ENCODE measurements around the gene PAK1. TPM values are rescaled to one million over a fixed set of nuclear protein-coding genes. Genes with fewer than 3 reads are reported as not detected.

PAK1 gene
- total and polyA plus RNA-seq, 9 of the 15 experiments (the other 6 are each of a cell fraction or from before 2014, with no cell fraction given), result 0.52 to 11.7 (median 1.9) TPM

DNA sequence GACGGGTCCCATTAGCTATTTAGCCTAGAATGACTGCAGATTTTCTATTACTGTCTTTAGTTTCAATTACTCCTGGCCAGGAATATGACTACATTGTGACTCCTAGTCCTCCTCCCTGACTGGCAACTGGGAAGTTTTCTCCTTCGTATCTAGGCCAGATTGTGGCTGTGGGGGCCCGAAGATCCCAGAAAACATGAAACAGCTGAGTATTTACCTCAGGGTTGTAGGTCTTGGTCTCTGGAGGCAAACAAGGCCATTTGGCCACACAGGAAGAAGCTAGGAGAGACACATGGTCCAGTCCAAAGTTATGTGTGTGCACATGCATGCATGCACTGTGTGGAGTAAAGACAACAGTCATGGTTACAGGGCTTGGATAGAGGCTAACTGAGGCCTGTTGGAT lies 162.2 kb downstream of the PAK1 start (continued):
- TF ChIP-seq ZNF239 (CRISPR knock-in tag; IDR thresholded peaks at IDR 0.05) (no peak), SETDB1 (IDR thresholded peaks at IDR 0.05; ENCODE audit: low read length) (no peak), SAP30 (IDR thresholded peaks at IDR 0.05; ENCODE audit: borderline replicate concordance, insufficient read depth, low read depth, low read length, poor library complexity, severe bottlenecking) (no peak)

DNA sequence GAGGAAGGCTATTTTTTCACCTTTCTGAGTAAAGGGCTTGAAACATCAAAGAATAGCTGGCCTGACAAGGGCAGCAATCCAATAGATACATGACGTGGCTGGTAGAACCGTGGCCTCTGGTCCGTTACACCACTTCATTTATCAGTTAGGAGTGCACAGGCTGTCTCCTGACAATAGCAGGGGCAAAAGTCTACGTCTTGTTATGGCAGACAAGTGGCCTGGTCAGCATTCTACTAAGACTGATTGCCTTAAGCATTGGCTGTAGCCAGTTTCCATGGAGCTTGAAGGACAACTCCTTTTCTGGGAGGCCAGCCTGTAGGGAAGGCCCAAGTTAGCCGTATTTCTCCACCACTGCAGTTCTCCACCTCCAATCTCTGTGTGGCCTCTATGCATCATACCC lies 163.2 kb downstream of the PAK1 start:
- Histone ChIP-seq H3K36me3 (ENCODE audit: control insufficient read depth, insufficient read depth, low read length) (no peaks in the 10 kb centered on the region), H3K4me3 (no peak overlapping the region), H4K20me1 (replicated peaks; ENCODE audit: control insufficient read depth, insufficient read depth, low read length) (no peaks in the 10 kb centered on the region), H3K9ac (ENCODE audit: insufficient read depth in 1 of 2, low read depth in 2 of 2, low read length in 2 of 2) (no peak overlapping the region), H3K27me3 (ENCODE audit: control insufficient read depth in 2 of 2, insufficient read depth in 2 of 2, low read length in 2 of 2) (peaks cover 11 to 19% of the 10 kb centered on the region in 2 experiments; a peak in 4 of 5 replicates), H3K9me3 (replicated peaks; ENCODE audit: control insufficient read depth, insufficient read depth, low read depth, low read length) (no peaks in the 10 kb centered on the region), H2AFZ (ENCODE audit: low read depth, low read length) (no peak overlapping the region), H3K9me1 (ENCODE audit: control insufficient read depth, insufficient read depth, low read length) (no peaks in the 10 kb centered on the region), H3K27ac (ENCODE audit: extremely low read depth, low read depth, low read length) (no peak overlapping the region), H3K4me1 (replicated peaks in 1 of 2; ENCODE audit: control insufficient read depth in 2 of 2, insufficient read depth in 2 of 2, low read length in 2 of 2) (no peaks in the 10 kb centered on the region), H3K79me2 (ENCODE audit: control insufficient read depth, insufficient read depth, low read length) (no peaks in the 10 kb centered on the region), H3K4me2 (ENCODE audit: insufficient read depth, low read length) (no peak overlapping the region)
- 2% methylated on average over 5 of the region's 5 CpGs for whole genome bisulfite sequencing (ENCODE audit: insufficient coverage, low coverage, missing lambda C conversion rate)
- CTCF ChIA-PET (ENCODE audit: low intra/inter-chr PET ratio), result no interaction called here
- no peak for DNase-seq (ENCODE audit: extremely low read depth in 1 of 4, low spot score in 3 of 4)
- no peak for ATAC-seq
- POLR2A ChIA-PET, result no interaction called here
- no TSS peak for BruUV-seq (replicated peaks)
- intact Hi-C loops (cut with micrococcal nuclease), result no loop called here
- TF ChIP-seq RBM39 (optimal IDR thresholded peaks at IDR 0.05; ENCODE audit: low read depth, low read length) (no peak), HDAC8 (tag; IDR thresholded peaks at IDR 0.05) (no peak), DNMT1 (IDR thresholded peaks at IDR 0.05) (no peak), NRF1 (conservative IDR thresholded peaks at IDR 0.05 in 1 of 2, IDR thresholded peaks at IDR 0.05 in 1 of 2) (no peak), HNRNPH1 (optimal IDR thresholded peaks at IDR 0.05; ENCODE audit: low read depth, low read length) (no peak), DACH1 (IDR thresholded peaks at IDR 0.05; ENCODE audit: partially characterized antibody) (no peak), ZNF217 (CRISPR knock-in tag; IDR thresholded peaks at IDR 0.05) (no peak)
- TF ChIP-seq, protein P1, sequence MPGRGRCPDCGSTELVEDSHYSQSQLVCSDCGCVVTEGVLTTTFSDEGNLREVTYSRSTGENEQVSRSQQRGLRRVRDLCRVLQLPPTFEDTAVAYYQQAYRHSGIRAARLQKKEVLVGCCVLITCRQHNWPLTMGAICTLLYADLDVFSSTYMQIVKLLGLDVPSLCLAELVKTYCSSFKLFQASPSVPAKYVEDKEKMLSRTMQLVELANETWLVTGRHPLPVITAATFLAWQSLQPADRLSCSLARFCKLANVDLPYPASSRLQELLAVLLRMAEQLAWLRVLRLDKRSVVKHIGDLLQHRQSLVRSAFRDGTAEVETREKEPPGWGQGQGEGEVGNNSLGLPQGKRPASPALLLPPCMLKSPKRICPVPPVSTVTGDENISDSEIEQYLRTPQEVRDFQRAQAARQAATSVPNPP (IDR thresholded peaks at IDR 0.05; ENCODE audit: borderline replicate concordance, insufficient read depth, insufficient read length), result no peak
- TF ChIP-seq, protein P2, sequence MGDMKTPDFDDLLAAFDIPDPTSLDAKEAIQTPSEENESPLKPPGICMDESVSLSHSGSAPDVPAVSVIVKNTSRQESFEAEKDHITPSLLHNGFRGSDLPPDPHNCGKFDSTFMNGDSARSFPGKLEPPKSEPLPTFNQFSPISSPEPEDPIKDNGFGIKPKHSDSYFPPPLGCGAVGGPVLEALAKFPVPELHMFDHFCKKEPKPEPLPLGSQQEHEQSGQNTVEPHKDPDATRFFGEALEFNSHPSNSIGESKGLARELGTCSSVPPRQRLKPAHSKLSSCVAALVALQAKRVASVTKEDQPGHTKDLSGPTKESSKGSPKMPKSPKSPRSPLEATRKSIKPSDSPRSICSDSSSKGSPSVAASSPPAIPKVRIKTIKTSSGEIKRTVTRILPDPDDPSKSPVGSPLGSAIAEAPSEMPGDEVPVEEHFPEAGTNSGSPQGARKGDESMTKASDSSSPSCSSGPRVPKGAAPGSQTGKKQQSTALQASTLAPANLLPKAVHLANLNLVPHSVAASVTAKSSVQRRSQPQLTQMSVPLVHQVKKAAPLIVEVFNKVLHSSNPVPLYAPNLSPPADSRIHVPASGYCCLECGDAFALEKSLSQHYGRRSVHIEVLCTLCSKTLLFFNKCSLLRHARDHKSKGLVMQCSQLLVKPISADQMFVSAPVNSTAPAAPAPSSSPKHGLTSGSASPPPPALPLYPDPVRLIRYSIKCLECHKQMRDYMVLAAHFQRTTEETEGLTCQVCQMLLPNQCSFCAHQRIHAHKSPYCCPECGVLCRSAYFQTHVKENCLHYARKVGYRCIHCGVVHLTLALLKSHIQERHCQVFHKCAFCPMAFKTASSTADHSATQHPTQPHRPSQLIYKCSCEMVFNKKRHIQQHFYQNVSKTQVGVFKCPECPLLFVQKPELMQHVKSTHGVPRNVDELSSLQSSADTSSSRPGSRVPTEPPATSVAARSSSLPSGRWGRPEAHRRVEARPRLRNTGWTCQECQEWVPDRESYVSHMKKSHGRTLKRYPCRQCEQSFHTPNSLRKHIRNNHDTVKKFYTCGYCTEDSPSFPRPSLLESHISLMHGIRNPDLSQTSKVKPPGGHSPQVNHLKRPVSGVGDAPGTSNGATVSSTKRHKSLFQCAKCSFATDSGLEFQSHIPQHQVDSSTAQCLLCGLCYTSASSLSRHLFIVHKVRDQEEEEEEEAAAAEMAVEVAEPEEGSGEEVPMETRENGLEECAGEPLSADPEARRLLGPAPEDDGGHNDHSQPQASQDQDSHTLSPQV (IDR thresholded peaks at IDR 0.05), result no peak
- FAIRE-seq, result no peak
- in situ Hi-C loops (cut with MboI), result no loop called here
